ENCODE results near the gene WDR7. TPM values are rescaled to one million over a fixed set of nuclear protein-coding genes. Genes with fewer than 3 reads are reported as not detected.
"Not testable (repeated sequence)": the region's sequence is repeated elsewhere in the genome, so short reads cannot be mapped to it uniquely, and the experiment has no call there.

Gene WDR7
- total RNA-seq, 1 donor from 2014 or later: 67.3 TPM

- H3K9ac ChIP-seq (ENCODE audit: low read depth in 1 of 3, low read length in 3 of 3): peak overlapping the region; percentile 94 to 97 (median 96)
- peak overlapping the region; percentile 84 for H3K27ac ChIP-seq (ENCODE audit: low read depth, low read length)
- H3K27me3 ChIP-seq (ENCODE audit: control insufficient read depth in 3 of 3, insufficient read depth in 3 of 3, low read length in 3 of 3): no peaks in the 10 kb centered on the region
- H3K4me3 ChIP-seq (ENCODE audit: low read length in 3 of 3): peak overlapping the region; percentile 97 to 99 (median 98)
- H3K36me3 ChIP-seq (ENCODE audit: control insufficient read depth in 3 of 3, insufficient read depth in 3 of 3, low read length in 3 of 3): peaks cover 0 to 4% (median 0%) of the 10 kb centered on the region in 3 donors
- H3K9me3 ChIP-seq (ENCODE audit: control insufficient read depth in 3 of 3, low read length in 3 of 3): no peaks in the 10 kb centered on the region
- H3K4me1 ChIP-seq (ENCODE audit: control insufficient read depth in 3 of 3, insufficient read depth in 3 of 3, low read length in 3 of 3): peaks cover 0 to 13% (median 12%) of the 10 kb centered on the region in 3 donors
Observed at GRCh38 chr18:56651771-56652092, 573 bp downstream of the WDR7 start.

- Histone ChIP-seq H3K36me3 (ENCODE audit: control insufficient read depth in 3 of 3, insufficient read depth in 3 of 3, low read length in 3 of 3) (no peaks in the 10 kb centered on the region), H3K9ac (ENCODE audit: low read depth in 1 of 3, low read length in 3 of 3) (no peak overlapping the region), H3K27me3 (ENCODE audit: control insufficient read depth in 3 of 3, insufficient read depth in 3 of 3, low read length in 3 of 3) (no peaks in the 10 kb centered on the region), H3K4me1 (ENCODE audit: control insufficient read depth in 3 of 3, insufficient read depth in 3 of 3, low read length in 3 of 3) (peaks cover 0 to 13% (median 12%) of the 10 kb centered on the region in 3 donors), H3K9me3 (ENCODE audit: control insufficient read depth in 3 of 3, low read length in 3 of 3) (no peaks in the 10 kb centered on the region), H3K27ac (ENCODE audit: low read depth, low read length) (no peak overlapping the region), H3K4me3 (ENCODE audit: low read length in 3 of 3) (no peak overlapping the region)
Observed at GRCh38 chr18:56652802-56653201, 1.6 kb downstream of the WDR7 start.

- not testable (repeated sequence) for H3K27me3 ChIP-seq (ENCODE audit: control insufficient read depth in 3 of 3, insufficient read depth in 3 of 3, low read length in 3 of 3); H3K9ac ChIP-seq (ENCODE audit: low read depth in 1 of 3, low read length in 3 of 3); H3K4me3 ChIP-seq (ENCODE audit: low read length in 3 of 3); H3K9me3 ChIP-seq (ENCODE audit: control insufficient read depth in 3 of 3, low read length in 3 of 3); H3K27ac ChIP-seq (ENCODE audit: low read depth, low read length); H3K36me3 ChIP-seq (ENCODE audit: control insufficient read depth in 3 of 3, insufficient read depth in 3 of 3, low read length in 3 of 3)
- peaks cover 0 to 13% (median 12%) of the 10 kb centered on the region in 3 donors for H3K4me1 ChIP-seq (ENCODE audit: control insufficient read depth in 3 of 3, insufficient read depth in 3 of 3, low read length in 3 of 3)
Observed at GRCh38 chr18:56654280-56654679, 3.1 kb downstream of the WDR7 start.

GRCh38 chr18:56658261-56658660 lies 7.1 kb downstream of the WDR7 start:
- H3K27me3 ChIP-seq (ENCODE audit: control insufficient read depth in 3 of 3, insufficient read depth in 3 of 3, low read length in 3 of 3): no peaks in the 10 kb centered on the region
- H3K9ac ChIP-seq (ENCODE audit: low read depth in 1 of 3, low read length in 3 of 3): no peak overlapping the region
- peaks cover 2 to 9% (median 6%) of the 10 kb centered on the region in 3 donors for H3K4me1 ChIP-seq (ENCODE audit: control insufficient read depth in 3 of 3, insufficient read depth in 3 of 3, low read length in 3 of 3)
- H3K36me3 ChIP-seq (ENCODE audit: control insufficient read depth in 3 of 3, insufficient read depth in 3 of 3, low read length in 3 of 3): no peaks in the 10 kb centered on the region
- H3K27ac ChIP-seq (ENCODE audit: low read depth, low read length): no peak overlapping the region
- H3K9me3 ChIP-seq (ENCODE audit: control insufficient read depth in 3 of 3, low read length in 3 of 3): no peaks in the 10 kb centered on the region
- no peak overlapping the region for H3K4me3 ChIP-seq (ENCODE audit: low read length in 3 of 3)

- Histone ChIP-seq H3K27ac (ENCODE audit: low read depth, low read length) (no peak overlapping the region), H3K9me3 (ENCODE audit: control insufficient read depth in 3 of 3, low read length in 3 of 3) (no peaks in the 10 kb centered on the region), H3K27me3 (ENCODE audit: control insufficient read depth in 3 of 3, insufficient read depth in 3 of 3, low read length in 3 of 3) (no peaks in the 10 kb centered on the region), H3K4me1 (ENCODE audit: control insufficient read depth in 3 of 3, insufficient read depth in 3 of 3, low read length in 3 of 3) (peaks cover 2 to 9% (median 6%) of the 10 kb centered on the region in 3 donors), H3K4me3 (ENCODE audit: low read length in 3 of 3) (no peak overlapping the region), H3K9ac (ENCODE audit: low read depth in 1 of 3, low read length in 3 of 3) (no peak overlapping the region), H3K36me3 (ENCODE audit: control insufficient read depth in 3 of 3, insufficient read depth in 3 of 3, low read length in 3 of 3) (no peaks in the 10 kb centered on the region)
Observed at GRCh38 chr18:56659111-56659510, 8.0 kb downstream of the WDR7 start.

GRCh38 chr18:56660655-56661054 lies 9.5 kb downstream of the WDR7 start:
- H3K9ac ChIP-seq (ENCODE audit: low read depth in 1 of 3, low read length in 3 of 3): no peak overlapping the region
- H3K9me3 ChIP-seq (ENCODE audit: control insufficient read depth in 3 of 3, low read length in 3 of 3): no peaks in the 10 kb centered on the region
- H3K36me3 ChIP-seq (ENCODE audit: control insufficient read depth in 3 of 3, insufficient read depth in 3 of 3, low read length in 3 of 3): no peaks in the 10 kb centered on the region
- no peaks in the 10 kb centered on the region for H3K27me3 ChIP-seq (ENCODE audit: control insufficient read depth in 3 of 3, insufficient read depth in 3 of 3, low read length in 3 of 3)
- H3K4me1 ChIP-seq (ENCODE audit: control insufficient read depth in 3 of 3, insufficient read depth in 3 of 3, low read length in 3 of 3): peaks cover 2 to 6% (median 6%) of the 10 kb centered on the region in 3 donors
- H3K27ac ChIP-seq (ENCODE audit: low read depth, low read length): no peak overlapping the region
- no peak overlapping the region for H3K4me3 ChIP-seq (ENCODE audit: low read length in 3 of 3)

- Histone ChIP-seq H3K9ac (ENCODE audit: low read depth in 1 of 3, low read length in 3 of 3) (no peak overlapping the region), H3K9me3 (ENCODE audit: control insufficient read depth in 3 of 3, low read length in 3 of 3) (no peaks in the 10 kb centered on the region), H3K36me3 (ENCODE audit: control insufficient read depth in 3 of 3, insufficient read depth in 3 of 3, low read length in 3 of 3) (no peaks in the 10 kb centered on the region), H3K27ac (ENCODE audit: low read depth, low read length) (no peak overlapping the region), H3K4me3 (ENCODE audit: low read length in 3 of 3) (no peak overlapping the region), H3K4me1 (ENCODE audit: control insufficient read depth in 3 of 3, insufficient read depth in 3 of 3, low read length in 3 of 3) (peaks cover 2 to 6% (median 6%) of the 10 kb centered on the region in 3 donors), H3K27me3 (ENCODE audit: control insufficient read depth in 3 of 3, insufficient read depth in 3 of 3, low read length in 3 of 3) (no peaks in the 10 kb centered on the region)
Observed at GRCh38 chr18:56661360-56662062, 10.4 kb downstream of the WDR7 start.

GRCh38 chr18:56662063-56662408 lies 10.9 kb downstream of the WDR7 start:
- H3K9ac ChIP-seq (ENCODE audit: low read depth in 1 of 3, low read length in 3 of 3): no peak overlapping the region
- no peak overlapping the region for H3K4me3 ChIP-seq (ENCODE audit: low read length in 3 of 3)
- H3K27ac ChIP-seq (ENCODE audit: low read depth, low read length): no peak overlapping the region
- peaks cover 2 to 6% (median 6%) of the 10 kb centered on the region in 3 donors for H3K4me1 ChIP-seq (ENCODE audit: control insufficient read depth in 3 of 3, insufficient read depth in 3 of 3, low read length in 3 of 3)
- no peaks in the 10 kb centered on the region for H3K36me3 ChIP-seq (ENCODE audit: control insufficient read depth in 3 of 3, insufficient read depth in 3 of 3, low read length in 3 of 3)
- no peaks in the 10 kb centered on the region for H3K27me3 ChIP-seq (ENCODE audit: control insufficient read depth in 3 of 3, insufficient read depth in 3 of 3, low read length in 3 of 3)
- H3K9me3 ChIP-seq (ENCODE audit: control insufficient read depth in 3 of 3, low read length in 3 of 3): no peaks in the 10 kb centered on the region

GRCh38 chr18:56662502-56662901 lies 11.3 kb downstream of the WDR7 start:
- Histone ChIP-seq H3K4me1 (ENCODE audit: control insufficient read depth in 3 of 3, insufficient read depth in 3 of 3, low read length in 3 of 3) (peaks cover 2 to 6% (median 6%) of the 10 kb centered on the region in 3 donors), H3K27ac (ENCODE audit: low read depth, low read length) (no peak overlapping the region), H3K27me3 (ENCODE audit: control insufficient read depth in 3 of 3, insufficient read depth in 3 of 3, low read length in 3 of 3) (no peaks in the 10 kb centered on the region), H3K9ac (ENCODE audit: low read depth in 1 of 3, low read length in 3 of 3) (no peak overlapping the region), H3K9me3 (ENCODE audit: control insufficient read depth in 3 of 3, low read length in 3 of 3) (no peaks in the 10 kb centered on the region), H3K4me3 (ENCODE audit: low read length in 3 of 3) (no peak overlapping the region), H3K36me3 (ENCODE audit: control insufficient read depth in 3 of 3, insufficient read depth in 3 of 3, low read length in 3 of 3) (no peaks in the 10 kb centered on the region)

- H3K36me3 ChIP-seq (ENCODE audit: control insufficient read depth in 3 of 3, insufficient read depth in 3 of 3, low read length in 3 of 3): no peaks in the 10 kb centered on the region
- H3K4me3 ChIP-seq (ENCODE audit: low read length in 3 of 3): no peak overlapping the region
- peaks cover 2 to 6% (median 6%) of the 10 kb centered on the region in 3 donors for H3K4me1 ChIP-seq (ENCODE audit: control insufficient read depth in 3 of 3, insufficient read depth in 3 of 3, low read length in 3 of 3)
- H3K9ac ChIP-seq (ENCODE audit: low read depth in 1 of 3, low read length in 3 of 3): no peak overlapping the region
- no peaks in the 10 kb centered on the region for H3K9me3 ChIP-seq (ENCODE audit: control insufficient read depth in 3 of 3, low read length in 3 of 3)
- no peaks in the 10 kb centered on the region for H3K27me3 ChIP-seq (ENCODE audit: control insufficient read depth in 3 of 3, insufficient read depth in 3 of 3, low read length in 3 of 3)
- no peak overlapping the region for H3K27ac ChIP-seq (ENCODE audit: low read depth, low read length)
Observed at GRCh38 chr18:56662902-56663301, 11.7 kb downstream of the WDR7 start.
